ENCODE results near the gene CELSR1.

CELSR1 gene

DNA sequence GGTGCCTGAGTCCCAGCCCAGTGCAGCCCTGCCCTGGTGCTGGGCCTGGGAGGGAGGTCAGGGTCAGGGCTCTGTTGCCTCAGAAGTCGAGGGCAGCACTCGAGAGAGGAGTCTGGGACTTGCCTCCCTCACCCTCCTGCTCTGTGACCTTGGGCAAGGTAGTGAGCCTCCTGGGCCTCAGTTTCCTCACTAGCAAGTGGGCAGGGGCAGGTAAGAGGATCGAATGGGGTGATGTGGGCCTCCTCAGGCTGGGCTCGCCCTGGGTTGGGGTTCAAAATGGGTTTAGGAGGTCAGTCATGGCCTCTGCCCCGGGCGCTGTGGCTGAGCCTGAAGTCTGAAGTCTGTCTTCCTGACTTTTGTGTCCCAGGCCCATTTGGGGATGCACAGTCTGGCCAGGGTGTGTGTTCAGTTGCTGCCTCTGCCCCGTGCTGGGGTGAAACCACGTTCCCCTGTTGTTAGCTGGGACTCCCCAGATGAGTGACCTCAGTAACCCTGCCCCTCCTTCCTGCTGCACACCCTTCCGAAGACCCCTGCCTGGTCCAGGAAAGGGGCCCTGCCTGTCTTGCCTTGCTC, 40.9 kb upstream of the CELSR1 start:
- Mint-ChIP-seq H3K4me1 (ENCODE audit: low read depth) (peaks cover 36% of the 10 kb centered on the region), H3K9me3 (no peaks in the 10 kb centered on the region), H3K27ac (peak overlapping the region; percentile 81), H3K4me3 (peak overlapping the region; percentile 90), H3K36me3 (ENCODE audit: low read depth) (no peaks in the 10 kb centered on the region), H3K27me3 (no peaks in the 10 kb centered on the region)
- DNase-seq: no peak

DNA sequence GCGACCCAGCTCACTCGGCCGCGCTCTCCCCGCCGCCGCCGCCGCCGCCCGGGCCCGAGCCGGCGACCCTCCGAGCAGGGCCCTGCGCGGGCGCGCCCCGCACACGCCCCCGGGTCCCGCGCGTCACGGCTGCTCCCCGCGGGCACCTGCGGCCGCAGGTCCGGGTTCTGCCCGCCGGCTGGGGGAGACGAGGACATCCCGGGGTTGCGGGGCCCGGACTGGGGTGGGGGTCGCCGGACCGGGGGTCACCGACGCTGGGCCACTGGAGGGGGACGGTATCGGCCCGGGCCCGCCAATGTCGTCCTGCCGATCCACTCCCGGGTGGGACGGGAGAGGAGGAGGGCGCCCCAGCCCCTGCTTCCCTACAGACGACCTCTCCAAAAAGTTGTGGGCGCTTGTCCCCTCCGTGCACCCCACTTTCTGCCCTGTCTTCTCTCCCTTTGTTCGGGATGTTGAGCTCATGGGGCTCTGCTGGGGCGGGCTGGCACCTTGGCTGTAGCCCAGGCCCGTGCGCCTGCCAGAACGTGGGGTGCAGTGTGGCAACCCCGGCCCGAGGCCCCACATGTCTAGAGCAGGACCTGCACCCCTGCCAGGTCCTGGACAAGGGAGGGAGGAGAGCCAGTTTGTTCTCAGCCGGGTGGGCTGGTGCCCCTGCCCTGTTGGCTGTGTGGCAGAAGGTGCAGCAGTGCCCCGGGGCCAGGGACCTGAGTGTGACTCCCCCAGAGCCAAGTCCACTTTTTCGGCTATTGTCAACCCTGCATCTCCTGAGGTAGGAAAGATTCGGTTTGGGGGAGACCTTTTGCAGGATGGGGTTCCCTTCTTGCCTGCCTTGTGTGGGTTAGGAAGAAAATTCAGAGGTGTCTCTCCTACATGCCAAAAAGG, 40.2 kb upstream of the CELSR1 start:
- Mint-ChIP-seq H3K9me3 (no peaks in the 10 kb centered on the region), H3K27ac (peak overlapping the region; percentile 87), H3K4me1 (ENCODE audit: low read depth) (peaks cover 36% of the 10 kb centered on the region), H3K36me3 (ENCODE audit: low read depth) (no peaks in the 10 kb centered on the region), H3K4me3 (peak overlapping the region; percentile 90), H3K27me3 (no peaks in the 10 kb centered on the region)
- peak; percentile 59 for DNase-seq

DNA sequence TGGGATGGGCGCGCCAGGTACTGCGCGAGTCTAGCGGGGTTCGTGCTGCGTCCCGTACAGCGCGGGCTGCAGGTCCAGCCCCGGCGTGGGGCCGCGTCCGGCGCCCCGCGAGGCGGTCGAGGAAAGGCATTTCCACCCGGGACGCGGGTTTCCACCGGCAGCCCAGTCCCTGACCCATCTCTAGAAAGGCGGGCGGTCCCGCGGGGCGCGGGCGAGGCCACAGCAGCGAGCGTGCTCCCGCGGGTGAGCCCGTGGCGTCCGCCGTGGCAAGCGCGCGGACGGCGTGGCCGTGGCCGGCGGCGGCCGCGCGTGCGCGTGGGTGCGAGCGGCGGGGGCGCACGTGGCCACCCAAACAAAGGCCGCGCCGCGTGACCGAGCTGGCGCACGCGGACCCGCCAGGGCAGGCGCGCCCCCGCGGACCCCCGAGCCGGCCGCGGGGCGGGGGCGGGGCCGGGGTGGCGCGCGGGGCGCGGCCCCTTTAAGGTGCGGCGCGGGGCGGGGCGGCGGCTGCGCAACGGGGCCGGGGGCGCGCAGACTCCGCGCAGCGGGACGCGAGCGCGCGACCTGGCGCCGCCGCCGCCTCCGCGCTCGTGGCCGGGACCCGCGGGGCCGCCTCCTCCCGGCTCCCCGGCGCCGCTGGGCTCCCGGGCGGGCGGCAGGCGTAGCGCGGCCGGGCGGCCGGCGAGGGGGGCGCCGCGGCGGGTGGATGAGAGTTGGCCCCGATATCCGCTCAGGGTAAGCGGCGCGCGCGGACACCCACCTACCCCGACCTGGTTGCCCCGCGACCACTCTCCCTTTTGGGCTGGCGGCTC, 39.3 kb upstream of the CELSR1 start:
- peak overlapping the region; percentile 77 for H3K4me3 Mint-ChIP-seq
- H3K27me3 Mint-ChIP-seq: no peaks in the 10 kb centered on the region
- peaks cover 5% of the 10 kb centered on the region for H3K9me3 Mint-ChIP-seq
- DNase-seq: peak; percentile 77
- H3K27ac Mint-ChIP-seq: no peak overlapping the region
- no peaks in the 10 kb centered on the region for H3K36me3 Mint-ChIP-seq (ENCODE audit: low read depth)
- H3K4me1 Mint-ChIP-seq (ENCODE audit: low read depth): peaks cover 36% of the 10 kb centered on the region

DNA sequence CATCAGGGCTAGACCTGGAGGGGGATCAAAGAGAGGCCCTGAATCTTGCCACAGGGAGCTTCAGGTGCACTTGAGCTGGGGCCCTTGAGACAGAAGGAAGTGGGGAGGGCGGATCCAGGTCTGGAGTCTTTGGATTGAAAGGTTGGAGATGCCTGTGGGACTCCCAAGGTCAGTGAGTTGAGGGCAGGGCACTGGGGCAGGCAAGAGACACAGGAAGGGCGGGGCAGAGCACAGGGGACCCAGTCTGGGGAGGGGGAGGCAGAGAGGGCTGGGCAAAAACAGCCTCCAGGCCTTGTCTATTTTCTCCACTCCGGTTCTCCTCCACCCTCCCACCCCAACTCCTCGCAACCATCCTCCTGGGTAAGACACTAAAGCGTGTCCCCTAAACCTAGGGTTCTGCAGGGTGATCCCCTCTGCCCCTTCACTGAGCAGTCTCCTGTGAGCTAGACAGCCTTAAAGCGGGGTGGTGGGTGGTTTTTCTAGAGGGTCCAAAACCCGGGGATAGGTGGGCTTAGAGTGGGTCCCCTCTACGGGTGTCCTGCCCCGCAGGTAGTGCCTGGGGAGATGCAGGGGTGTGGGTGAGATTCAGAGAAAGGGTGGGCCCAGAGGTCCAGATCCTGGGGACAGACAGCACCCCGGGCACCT, 38.6 kb upstream of the CELSR1 start:
- no peak for DNase-seq
- Mint-ChIP-seq H3K27ac (peak overlapping the region; percentile 85), H3K27me3 (no peaks in the 10 kb centered on the region), H3K9me3 (peaks cover 11% of the 10 kb centered on the region), H3K36me3 (ENCODE audit: low read depth) (no peaks in the 10 kb centered on the region), H3K4me1 (ENCODE audit: low read depth) (peaks cover 30% of the 10 kb centered on the region), H3K4me3 (peak overlapping the region; percentile 77)

DNA sequence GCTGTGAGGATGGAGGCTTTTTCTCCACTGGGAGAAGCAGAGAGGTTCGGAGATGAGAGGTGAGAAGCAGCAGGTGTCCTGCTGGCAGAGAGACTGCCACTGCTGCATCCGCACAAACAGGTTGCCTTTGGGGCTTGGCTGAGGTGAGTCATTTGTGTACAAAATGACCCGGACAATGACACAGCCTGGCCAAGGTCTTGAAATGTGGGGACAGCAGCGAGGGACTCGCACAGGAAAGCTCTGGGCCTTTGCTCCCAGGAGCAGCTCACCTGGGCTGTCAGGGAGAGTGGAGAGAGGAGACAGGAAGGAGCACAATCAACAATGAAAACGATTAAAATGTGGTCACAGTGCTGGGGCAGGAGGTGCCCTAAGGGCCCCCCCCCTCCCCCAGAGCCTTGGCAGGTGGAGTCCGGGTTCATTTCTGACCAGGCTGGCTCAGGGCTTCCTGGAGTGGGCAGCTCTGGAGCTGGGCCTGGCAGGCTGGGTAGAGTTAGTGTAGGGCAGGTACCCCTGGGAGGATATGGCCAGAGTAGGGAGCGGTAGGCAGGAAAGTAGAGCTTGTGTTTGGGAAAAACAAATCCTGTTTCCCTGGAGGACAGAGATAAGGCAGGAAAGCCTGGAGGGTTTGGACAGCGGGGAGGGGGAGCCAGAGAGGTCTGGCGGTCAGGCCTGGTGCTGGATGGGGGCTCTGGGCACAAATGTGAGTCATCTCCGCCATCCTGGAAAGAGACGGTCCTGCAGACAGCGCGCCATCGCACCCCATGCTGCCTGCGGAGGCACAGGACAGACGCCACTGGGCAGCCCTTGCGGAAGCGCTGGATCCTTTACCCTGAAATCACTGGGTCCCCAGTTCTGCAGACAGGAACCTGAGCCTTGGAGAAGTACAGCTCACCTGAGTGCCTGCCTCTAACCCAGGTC, 37.8 kb upstream of the CELSR1 start:
- Mint-ChIP-seq H3K36me3 (ENCODE audit: low read depth) (no peaks in the 10 kb centered on the region), H3K27ac (no peak overlapping the region), H3K9me3 (peaks cover 11% of the 10 kb centered on the region), H3K4me3 (peak overlapping the region; percentile 77), H3K4me1 (ENCODE audit: low read depth) (peaks cover 28% of the 10 kb centered on the region), H3K27me3 (no peaks in the 10 kb centered on the region)
- DNase-seq: no peak

DNA sequence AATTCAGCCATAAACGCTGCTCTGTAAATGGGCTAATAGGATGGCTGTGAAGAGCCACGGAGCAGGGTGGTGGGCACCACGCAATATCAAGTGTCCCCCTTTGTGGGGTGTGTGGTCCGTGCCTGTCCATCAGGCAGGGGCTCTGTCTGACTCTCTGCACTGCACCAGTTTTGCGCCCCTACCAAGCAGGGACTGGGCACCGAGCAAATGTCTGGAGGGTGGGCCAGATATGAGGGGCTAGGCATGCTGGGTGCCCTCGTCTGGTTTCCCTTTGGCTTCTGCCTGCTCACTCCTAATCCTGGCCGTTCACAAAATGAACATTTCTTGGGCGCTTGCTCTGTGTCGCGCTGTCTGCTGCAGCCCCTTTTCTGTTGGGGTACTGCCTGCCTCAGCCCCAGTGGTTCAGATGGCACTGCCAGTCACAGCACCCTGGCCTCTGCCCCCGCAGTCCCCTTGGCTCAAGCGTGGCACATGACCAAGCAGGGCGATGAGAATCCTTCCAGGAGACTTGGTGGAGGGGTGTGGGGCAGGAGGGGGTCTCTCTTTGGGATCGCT, 37.1 kb upstream of the CELSR1 start:
- Mint-ChIP-seq H3K36me3 (ENCODE audit: low read depth) (no peaks in the 10 kb centered on the region), H3K27ac (no peak overlapping the region), H3K4me3 (no peak overlapping the region), H3K4me1 (ENCODE audit: low read depth) (peaks cover 20% of the 10 kb centered on the region), H3K27me3 (no peaks in the 10 kb centered on the region), H3K9me3 (peaks cover 11% of the 10 kb centered on the region)
- no peak for DNase-seq

DNA sequence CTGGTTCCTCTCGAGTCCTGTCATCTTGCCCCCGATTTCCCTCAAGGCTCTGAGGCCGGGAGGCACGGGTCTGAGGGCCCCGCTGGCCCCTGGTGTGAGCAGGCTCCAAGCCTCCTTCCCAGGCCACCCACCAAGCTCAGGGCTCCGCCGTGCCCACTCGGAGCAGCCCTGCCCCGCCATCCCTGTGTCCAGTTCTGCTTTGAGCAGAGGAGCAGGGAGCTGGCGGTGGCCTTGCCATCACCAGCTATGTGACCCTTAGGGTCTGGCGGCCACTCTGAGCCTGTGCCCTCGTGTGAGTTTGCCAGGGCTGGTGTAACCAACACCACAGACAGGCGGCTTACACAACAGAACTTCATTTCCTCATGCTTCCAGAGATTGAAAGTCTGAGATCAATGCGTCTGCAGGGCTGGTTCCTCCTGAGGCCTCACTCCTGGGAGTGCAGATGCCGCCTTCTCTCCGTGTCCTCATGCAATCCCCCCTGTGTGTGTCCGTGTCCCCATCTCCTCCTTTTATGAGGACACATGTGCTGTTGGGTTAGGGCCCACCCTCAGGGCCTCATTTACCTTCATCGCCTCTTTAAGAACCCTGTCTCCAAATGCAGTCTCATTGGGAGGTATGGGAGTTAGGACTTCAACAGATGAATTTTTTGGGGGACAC, 36.5 kb upstream of the CELSR1 start:
- Mint-ChIP-seq H3K36me3 (ENCODE audit: low read depth) (no peaks in the 10 kb centered on the region), H3K27me3 (no peaks in the 10 kb centered on the region), H3K4me3 (no peak overlapping the region), H3K27ac (no peak overlapping the region), H3K4me1 (ENCODE audit: low read depth) (peaks cover 16% of the 10 kb centered on the region), H3K9me3 (peaks cover 11% of the 10 kb centered on the region)
- DNase-seq: no peak

DNA sequence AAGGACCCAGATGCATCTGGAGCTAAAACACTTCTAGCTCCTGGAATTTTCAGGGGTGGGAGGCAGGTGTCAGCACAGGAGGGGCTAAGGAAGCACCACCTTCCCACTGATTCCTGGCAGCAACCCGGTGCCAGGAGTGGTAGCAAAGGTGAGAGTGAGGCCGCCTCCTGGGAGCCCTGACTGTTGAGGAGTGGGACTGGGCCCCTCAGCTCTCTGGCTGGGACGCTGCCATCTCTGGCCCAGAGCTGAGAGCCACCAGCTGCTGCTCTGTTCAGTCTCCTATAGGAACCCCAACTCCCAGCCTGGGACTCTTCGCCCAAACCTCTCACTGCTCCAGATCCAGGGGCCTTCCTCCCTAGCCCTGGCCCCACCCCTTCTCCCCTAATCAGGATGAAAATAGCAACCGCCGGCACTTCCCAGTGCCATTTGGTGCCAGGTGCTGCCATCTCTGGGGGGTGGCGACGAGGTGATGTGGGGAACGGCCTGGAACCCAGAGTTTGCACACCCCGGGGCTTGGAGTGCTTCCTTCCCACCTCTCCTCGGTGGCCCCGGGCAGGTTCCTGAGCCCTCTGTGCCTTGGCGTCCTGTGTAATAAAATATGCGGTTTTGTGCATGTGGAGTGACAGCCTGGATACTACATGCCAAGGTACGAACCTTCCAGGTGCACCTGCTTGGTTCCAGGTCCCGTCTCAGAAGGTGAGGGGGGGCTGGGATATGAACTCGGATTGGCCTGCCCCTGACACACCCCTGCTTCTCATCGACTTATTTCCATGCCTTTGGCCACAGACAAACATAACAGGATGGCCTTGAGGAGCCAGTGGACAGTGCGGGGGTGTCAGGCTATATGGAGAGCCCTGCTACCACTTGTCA, 35.7 kb upstream of the CELSR1 start:
- Mint-ChIP-seq H3K27ac (no peak overlapping the region), H3K9me3 (peaks cover 12% of the 10 kb centered on the region), H3K4me1 (ENCODE audit: low read depth) (peaks cover 9% of the 10 kb centered on the region), H3K4me3 (no peak overlapping the region), H3K36me3 (ENCODE audit: low read depth) (no peaks in the 10 kb centered on the region), H3K27me3 (no peaks in the 10 kb centered on the region)
- DNase-seq: no peak

DNA sequence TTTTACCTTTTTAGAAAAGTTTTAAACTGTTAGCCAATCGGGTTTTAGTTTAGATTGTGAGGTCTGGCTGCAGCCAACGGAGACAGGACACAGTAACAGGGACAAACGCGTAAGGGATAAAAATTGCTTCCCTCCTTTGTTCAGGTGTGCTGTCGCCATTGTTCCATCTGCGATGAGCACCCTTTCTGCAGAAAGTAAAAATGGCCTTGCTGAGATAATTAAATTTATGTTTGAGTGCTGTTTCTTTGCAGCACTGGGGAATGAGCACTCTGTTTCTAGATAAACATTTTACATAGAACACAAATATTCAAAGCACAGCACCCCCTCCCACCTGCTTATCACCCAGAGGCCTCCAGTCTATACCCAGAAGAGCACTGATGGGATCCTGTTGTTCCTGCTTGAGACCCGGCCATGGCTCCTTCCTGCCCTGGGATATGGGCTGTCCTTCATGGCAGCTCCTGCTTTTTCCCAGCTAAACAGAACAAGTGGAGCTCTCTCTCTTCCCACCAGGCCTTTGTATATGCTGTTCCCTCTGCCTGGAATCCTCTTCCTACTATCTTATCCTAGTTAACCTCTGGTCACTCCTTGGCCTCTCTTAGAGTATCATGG, 34.3 kb upstream of the CELSR1 start:
- peaks cover 4% of the 10 kb centered on the region for H3K4me1 Mint-ChIP-seq (ENCODE audit: low read depth)
- DNase-seq: no peak
- no peak overlapping the region for H3K4me3 Mint-ChIP-seq
- H3K9me3 Mint-ChIP-seq: peaks cover 15% of the 10 kb centered on the region
- no peak overlapping the region for H3K27ac Mint-ChIP-seq
- H3K27me3 Mint-ChIP-seq: no peaks in the 10 kb centered on the region
- no peaks in the 10 kb centered on the region for H3K36me3 Mint-ChIP-seq (ENCODE audit: low read depth)

DNA sequence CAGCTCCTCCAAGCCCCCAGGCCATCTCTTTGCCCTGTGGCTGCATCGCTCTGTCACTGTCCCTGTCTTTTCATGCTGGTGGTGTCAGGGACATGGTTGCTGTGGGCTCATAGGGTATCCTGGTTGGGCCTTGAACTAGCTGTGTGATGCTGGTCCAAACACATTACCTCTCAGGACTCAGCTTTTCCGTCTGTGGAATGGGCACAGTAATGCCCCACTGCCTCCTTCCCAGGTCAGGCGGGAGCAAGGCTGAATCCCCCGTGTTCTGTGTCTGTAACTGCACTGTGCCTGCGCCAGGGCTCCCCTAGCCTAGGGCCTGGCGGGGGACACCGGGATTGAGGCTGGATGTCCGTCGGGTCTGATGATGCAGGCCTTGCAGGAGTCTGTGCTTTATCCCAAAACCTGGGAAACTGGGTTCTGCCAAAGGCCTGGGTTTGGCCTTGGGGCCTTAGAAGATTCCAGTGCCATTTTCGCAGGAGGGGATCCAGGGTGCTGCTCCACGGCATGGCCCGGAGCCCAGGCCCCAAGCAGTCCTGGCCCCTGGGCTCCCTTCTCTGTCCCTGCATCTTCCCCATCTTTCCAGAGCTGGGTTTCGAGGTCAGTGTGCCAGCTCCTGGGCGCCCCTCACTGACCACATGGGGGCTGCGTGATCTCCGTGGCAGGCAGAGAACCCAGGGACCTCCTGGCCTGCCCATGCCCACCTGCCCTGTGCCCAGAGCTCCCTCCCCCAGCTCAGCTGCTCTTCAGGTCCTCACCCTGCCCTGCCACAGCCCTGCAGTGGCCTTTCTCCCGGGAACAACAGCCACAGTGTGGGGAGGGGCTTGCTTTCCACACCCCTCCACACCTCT, 32.7 kb upstream of the CELSR1 start:
- H3K9me3 Mint-ChIP-seq: peaks cover 15% of the 10 kb centered on the region
- H3K4me1 Mint-ChIP-seq (ENCODE audit: low read depth): no peaks in the 10 kb centered on the region
- H3K27ac Mint-ChIP-seq: no peak overlapping the region
- no peaks in the 10 kb centered on the region for H3K36me3 Mint-ChIP-seq (ENCODE audit: low read depth)
- no peaks in the 10 kb centered on the region for H3K27me3 Mint-ChIP-seq
- DNase-seq: no peak
- no peak overlapping the region for H3K4me3 Mint-ChIP-seq

DNA sequence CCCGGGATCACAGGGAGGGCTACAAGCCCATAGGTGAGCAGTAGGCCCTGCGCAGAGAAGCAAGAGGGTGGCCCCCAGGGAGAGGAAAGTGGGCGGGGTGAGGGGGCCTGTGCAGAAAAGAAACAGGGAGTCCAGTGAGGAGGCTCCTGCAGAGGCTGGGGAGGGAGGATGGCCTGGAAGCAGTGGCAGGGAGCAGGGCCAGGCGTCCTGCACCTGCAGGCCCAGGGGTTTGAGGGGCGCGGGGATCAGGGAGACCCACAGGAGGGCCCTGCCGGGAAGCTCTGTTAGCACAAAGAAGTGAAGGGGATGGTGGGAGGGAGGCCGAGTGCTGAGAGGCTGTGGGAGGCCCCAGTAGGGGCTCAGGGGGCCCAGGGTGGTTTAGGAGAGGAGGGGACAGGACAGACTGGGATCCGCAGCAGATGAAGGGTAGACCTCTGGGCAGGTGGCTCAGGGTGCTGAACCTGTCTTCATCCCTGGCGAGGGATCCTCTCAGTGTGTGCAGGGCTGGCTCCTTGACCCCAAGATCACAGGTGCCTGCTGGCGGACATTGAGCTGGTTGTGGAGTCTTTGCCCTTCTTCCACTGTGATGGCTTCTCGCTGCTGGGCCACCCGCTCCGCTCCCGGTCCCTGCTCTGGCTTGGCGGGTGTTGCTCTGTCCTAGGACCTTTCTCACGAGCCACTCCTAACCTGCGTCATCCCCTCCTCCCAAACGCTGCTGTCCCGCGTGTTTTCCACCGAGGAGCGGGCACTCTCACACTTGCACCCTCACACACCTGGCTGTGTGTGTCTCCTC, 31.8 kb upstream of the CELSR1 start:
- Mint-ChIP-seq H3K36me3 (ENCODE audit: low read depth) (no peaks in the 10 kb centered on the region), H3K9me3 (peaks cover 15% of the 10 kb centered on the region), H3K4me3 (no peak overlapping the region), H3K27ac (no peak overlapping the region), H3K27me3 (no peaks in the 10 kb centered on the region), H3K4me1 (ENCODE audit: low read depth) (no peaks in the 10 kb centered on the region)
- no peak for DNase-seq
